ENCODE data around the gene THRB. TPM values are rescaled to one million over a fixed set of nuclear protein-coding genes. Genes with fewer than 3 reads are reported as not detected.

The THRB gene
- total RNA-seq, 3 donors from 2014 or later: 29.8 to 40.2 (median 39.2) TPM

GRCh38 chr3:24474862-24475261 is 19.8 kb downstream of the THRB start:
- intact Hi-C loops (cut with DNase I; ENCODE audit: low total_unique reads): no loop called here
- Histone ChIP-seq H3K36me3 (no peaks in the 10 kb centered on the region), H3K4me3 (no peak overlapping the region), H3K27ac (no peak overlapping the region), H3K9me3 (no peaks in the 10 kb centered on the region), H3K4me1 (peaks cover 0 to 6% of the 10 kb centered on the region in 2 donors), H3K27me3 (no peaks in the 10 kb centered on the region)
- no peak for DNase-seq (ENCODE audit: low spot score in 2 of 2)
- TF ChIP-seq CTCF (IDR thresholded peaks at IDR 0.05) (no peak), POLR2AphosphoS5 (IDR thresholded peaks at IDR 0.05) (no peak), POLR2A (IDR thresholded peaks at IDR 0.05) (no peak)

- no peak for DNase-seq (ENCODE audit: low spot score in 2 of 2)
These were observed 22.3 kb downstream of the THRB start for GRCh38 chr3:24472358-24472757.

GRCh38 chr3:24471486-24471885 is 23.2 kb downstream of the THRB start:
- H3K9me3 ChIP-seq: no peaks in the 10 kb centered on the region
- H3K36me3 ChIP-seq: no peaks in the 10 kb centered on the region
- H3K27ac ChIP-seq: no peak overlapping the region
- peaks cover 0 to 6% of the 10 kb centered on the region in 2 donors for H3K4me1 ChIP-seq
- no peaks in the 10 kb centered on the region for H3K27me3 ChIP-seq
- TF ChIP-seq CTCF (IDR thresholded peaks at IDR 0.05): no peak
- TF ChIP-seq POLR2AphosphoS5 (IDR thresholded peaks at IDR 0.05): no peak
- TF ChIP-seq POLR2A (IDR thresholded peaks at IDR 0.05): no peak
- H3K4me3 ChIP-seq: no peak overlapping the region
- no peak for DNase-seq (ENCODE audit: low spot score in 2 of 2)
- intact Hi-C loops (cut with DNase I; ENCODE audit: low total_unique reads): no loop called here

More at GRCh38 chr3:24472358-24472757, 22.3 kb downstream of the THRB start:
- no peaks in the 10 kb centered on the region for H3K27me3 ChIP-seq
- no peaks in the 10 kb centered on the region for H3K9me3 ChIP-seq
- TF ChIP-seq CTCF (IDR thresholded peaks at IDR 0.05): no peak
- TF ChIP-seq POLR2A (IDR thresholded peaks at IDR 0.05): no peak
- TF ChIP-seq POLR2AphosphoS5 (IDR thresholded peaks at IDR 0.05): no peak
- H3K36me3 ChIP-seq: no peaks in the 10 kb centered on the region
- no peak overlapping the region for H3K27ac ChIP-seq
- peaks cover 0 to 6% of the 10 kb centered on the region in 2 donors for H3K4me1 ChIP-seq
- no peak overlapping the region for H3K4me3 ChIP-seq
- intact Hi-C loops (cut with DNase I; ENCODE audit: low total_unique reads): no loop called here

- no peaks in the 10 kb centered on the region for H3K9me3 ChIP-seq
- TF ChIP-seq POLR2A (IDR thresholded peaks at IDR 0.05) (no peak), POLR2AphosphoS5 (IDR thresholded peaks at IDR 0.05) (no peak), CTCF (IDR thresholded peaks at IDR 0.05) (no peak)
- no peaks in the 10 kb centered on the region for H3K4me1 ChIP-seq
- intact Hi-C loops (cut with DNase I; ENCODE audit: low total_unique reads): no loop called here
- H3K36me3 ChIP-seq: no peaks in the 10 kb centered on the region
- H3K4me3 ChIP-seq: no peak overlapping the region
- no peak overlapping the region for H3K27ac ChIP-seq
- H3K27me3 ChIP-seq: no peaks in the 10 kb centered on the region
- DNase-seq (ENCODE audit: low spot score in 2 of 2): no peak
These were observed 24.4 kb downstream of the THRB start for GRCh38 chr3:24470277-24470676.

- Histone ChIP-seq H3K27me3 (no peaks in the 10 kb centered on the region), H3K4me1 (no peaks in the 10 kb centered on the region), H3K36me3 (no peaks in the 10 kb centered on the region), H3K27ac (no peak overlapping the region), H3K9me3 (peaks cover 0 to 3% of the 10 kb centered on the region in 2 donors), H3K4me3 (no peak overlapping the region)
- no peak for DNase-seq (ENCODE audit: low spot score in 2 of 2)
- TF ChIP-seq CTCF (IDR thresholded peaks at IDR 0.05) (no peak), POLR2A (IDR thresholded peaks at IDR 0.05) (no peak), POLR2AphosphoS5 (IDR thresholded peaks at IDR 0.05) (no peak)
- intact Hi-C loops (cut with DNase I; ENCODE audit: low total_unique reads): no loop called here
These were observed 30.3 kb downstream of the THRB start for GRCh38 chr3:24464389-24464788.
